IPS-15b (cell line): ENCODE results near the gene MLC1.
A peak's percentile ranks its signal among the peaks of the same experiment; 100 is the strongest.

Experiments used
- H3K27me3 ChIP-seq: one replicate; pipeline ENCODE4 v1.6.1; 2013; ENCODE audit warnings: low read length; ENCODE audit not compliant: control insufficient read depth, insufficient read depth
- H3K36me3 ChIP-seq: one replicate; pipeline ENCODE4 v1.6.1; 2013; ENCODE audit warnings: low read length; ENCODE audit not compliant: control insufficient read depth, insufficient read depth
- H3K4me1 ChIP-seq: one replicate; pipeline ENCODE4 v1.6.1; 2013; ENCODE audit warnings: mild to moderate bottlenecking, low read length; ENCODE audit not compliant: control insufficient read depth, insufficient read depth
- H3K4me3 ChIP-seq: one replicate; pipeline ENCODE4 v1.5.1; 2013; ENCODE audit warnings: low read depth, low read length
- H3K9ac ChIP-seq: one replicate; pipeline ENCODE4 v1.6.1; 2013; ENCODE audit warnings: low read depth, mild to moderate bottlenecking, low read length
- H3K9me3 ChIP-seq: one replicate; pipeline ENCODE4 v1.6.1; 2013; ENCODE audit warnings: mild to moderate bottlenecking, low read length; ENCODE audit not compliant: control insufficient read depth, insufficient read depth

MLC1 gene

GRCh38 chr22:50060441-50061140 is 24.6 kb downstream of the MLC1 start:
- no peaks in the 10 kb centered on the region for H3K36me3 ChIP-seq
- H3K4me1 ChIP-seq = peaks cover 3% of the 10 kb centered on the region
- no peak overlapping the region for H3K9ac ChIP-seq
- no peaks in the 10 kb centered on the region for H3K9me3 ChIP-seq
- peaks cover 5% of the 10 kb centered on the region for H3K27me3 ChIP-seq
- no peak overlapping the region for H3K4me3 ChIP-seq

- Histone ChIP-seq H3K4me3 (no peak overlapping the region), H3K27me3 (peaks cover 5% of the 10 kb centered on the region)
These were observed 25.4 kb downstream of the MLC1 start for GRCh38 chr22:50059881-50060262.

GRCh38 chr22:50058906-50059880 is 26.0 kb downstream of the MLC1 start:
- peaks cover 3% of the 10 kb centered on the region for H3K4me1 ChIP-seq
- peak overlapping the region; percentile 58 for H3K4me3 ChIP-seq
- H3K27me3 ChIP-seq = peaks cover 5% of the 10 kb centered on the region
- no peak overlapping the region for H3K9ac ChIP-seq
- H3K36me3 ChIP-seq = no peaks in the 10 kb centered on the region
- H3K9me3 ChIP-seq = no peaks in the 10 kb centered on the region

More at GRCh38 chr22:50059881-50060262, 25.4 kb downstream of the MLC1 start:
- Histone ChIP-seq H3K4me1 (peaks cover 3% of the 10 kb centered on the region), H3K36me3 (no peaks in the 10 kb centered on the region), H3K9me3 (no peaks in the 10 kb centered on the region), H3K9ac (no peak overlapping the region)

- peaks cover 5% of the 10 kb centered on the region for H3K27me3 ChIP-seq
- H3K9me3 ChIP-seq = no peaks in the 10 kb centered on the region
- H3K4me1 ChIP-seq = peaks cover 3% of the 10 kb centered on the region
- peak within 1 kb of the TSS; percentile 58 for H3K4me3 ChIP-seq
- no peaks in the 10 kb centered on the region for H3K36me3 ChIP-seq
- H3K9ac ChIP-seq = no peak within 1 kb of the TSS
These were observed 26.9 kb downstream of the MLC1 start, which contains the start of gene TTLL8 for GRCh38 chr22:50058061-50058905. TTLL8 (minus strand) TSS chr22:50058298.

- no peak overlapping the region for H3K9ac ChIP-seq
- peaks cover 5% of the 10 kb centered on the region for H3K27me3 ChIP-seq
- no peak overlapping the region for H3K4me3 ChIP-seq
- H3K4me1 ChIP-seq = peaks cover 3% of the 10 kb centered on the region
- H3K36me3 ChIP-seq = no peaks in the 10 kb centered on the region
- no peaks in the 10 kb centered on the region for H3K9me3 ChIP-seq
These were observed 27.8 kb downstream of the MLC1 start for GRCh38 chr22:50057278-50058060.

GRCh38 chr22:50056214-50056972 is 28.8 kb downstream of the MLC1 start:
- Histone ChIP-seq H3K9me3 (no peaks in the 10 kb centered on the region), H3K4me3 (no peak overlapping the region), H3K9ac (no peak overlapping the region), H3K36me3 (no peaks in the 10 kb centered on the region), H3K4me1 (peaks cover 3% of the 10 kb centered on the region), H3K27me3 (peaks cover 5% of the 10 kb centered on the region)

GRCh38 chr22:50053861-50054260 is 31.4 kb downstream of the MLC1 start:
- Histone ChIP-seq H3K4me1 (no peaks in the 10 kb centered on the region), H3K4me3 (no peak overlapping the region), H3K9me3 (no peaks in the 10 kb centered on the region), H3K27me3 (peaks cover 5% of the 10 kb centered on the region), H3K36me3 (no peaks in the 10 kb centered on the region), H3K9ac (no peak overlapping the region)

- H3K9me3 ChIP-seq = no peaks in the 10 kb centered on the region
- no peak overlapping the region for H3K9ac ChIP-seq
- H3K36me3 ChIP-seq = no peaks in the 10 kb centered on the region
- no peak overlapping the region for H3K4me3 ChIP-seq
- H3K4me1 ChIP-seq = no peaks in the 10 kb centered on the region
- peaks cover 2% of the 10 kb centered on the region for H3K27me3 ChIP-seq
These were observed 33.3 kb downstream of the MLC1 start for GRCh38 chr22:50051930-50052329.

GRCh38 chr22:50049299-50050195 is 35.7 kb downstream of the MLC1 start:
- Histone ChIP-seq H3K27me3 (no peaks in the 10 kb centered on the region), H3K4me1 (no peaks in the 10 kb centered on the region), H3K36me3 (no peaks in the 10 kb centered on the region), H3K4me3 (no peak overlapping the region), H3K9ac (no peak overlapping the region), H3K9me3 (no peaks in the 10 kb centered on the region)

GRCh38 chr22:50048836-50049235 is 36.4 kb downstream of the MLC1 start:
- no peaks in the 10 kb centered on the region for H3K36me3 ChIP-seq
- H3K27me3 ChIP-seq = no peaks in the 10 kb centered on the region
- no peaks in the 10 kb centered on the region for H3K9me3 ChIP-seq
- H3K4me3 ChIP-seq = no peak overlapping the region
- H3K4me1 ChIP-seq = no peaks in the 10 kb centered on the region
- no peak overlapping the region for H3K9ac ChIP-seq
